Mucosa of gallbladder (tissue), 1 donor: ENCODE data around the gene TFB1M. TPM values are rescaled to one million over a fixed set of nuclear protein-coding genes. Genes with fewer than 3 reads are reported as not detected.
"Not testable (repeated sequence)": the region's sequence is repeated elsewhere in the genome, so short reads cannot be mapped to it uniquely, and the experiment has no call there.

ENCODE experiments used
- DNase-seq: peaks from one replicate; pipeline ENCODE4 v3.0.0-alpha.2; 2020; ENCODE audit warnings: low spot score
- total RNA-seq: library from RNA; stranded (reverse); gene quantifications from one replicate; pipeline ENCODE4 v1.2.1, GENCODE V29; 2021
- donor health status: DM: no; HTN: no; CAD: no.

Gene TFB1M
- total RNA-seq, 1 donor from 2014 or later = 17.6 TPM

- DNase-seq = no peak
These were observed 15.3 kb upstream of the TFB1M start for GRCh38 chr6:155329460-155330132.

GRCh38 chr6:155328539-155329459 is 14.5 kb upstream of the TFB1M start:
- DNase-seq = peak; percentile 89

- DNase-seq = no peak
These were observed 13.8 kb upstream of the TFB1M start for GRCh38 chr6:155328074-155328538.

- DNase-seq = peak; percentile 49
These were observed 13.2 kb upstream of the TFB1M start for GRCh38 chr6:155327326-155328073.

- no peak for DNase-seq
These were observed 11.6 kb upstream of the TFB1M start for GRCh38 chr6:155325700-155326516.

- no peak for DNase-seq
These were observed 10.7 kb upstream of the TFB1M start for GRCh38 chr6:155324993-155325392.

GRCh38 chr6:155324172-155324571 is 9.9 kb upstream of the TFB1M start:
- DNase-seq = no peak

- DNase-seq = no peak
These were observed 5.6 kb upstream of the TFB1M start for GRCh38 chr6:155319902-155320301.

GRCh38 chr6:155317186-155317585 is 2.9 kb upstream of the TFB1M start:
- no peak for DNase-seq

- DNase-seq = no peak
These were observed 2.1 kb upstream of the TFB1M start for GRCh38 chr6:155316419-155316818.

- no peak for DNase-seq
These were observed 1.2 kb upstream of the TFB1M start for GRCh38 chr6:155315516-155315871.

GRCh38 chr6:155314773-155315515 is 660 bp upstream of the TFB1M start:
- DNase-seq = peak; percentile 77

- DNase-seq = no peak
These were observed 637 bp downstream of the TFB1M start for GRCh38 chr6:155313602-155314091.

GRCh38 chr6:155312950-155313349 is 1.3 kb downstream of the TFB1M start:
- not testable (repeated sequence) for DNase-seq

GRCh38 chr6:155311583-155311982 is 2.7 kb downstream of the TFB1M start:
- DNase-seq = no peak

- peak; percentile 36 for DNase-seq
These were observed 3.2 kb downstream of the TFB1M start for GRCh38 chr6:155311086-155311485.

GRCh38 chr6:155310596-155310995 is 3.7 kb downstream of the TFB1M start:
- DNase-seq = no peak

- no peak for DNase-seq
These were observed 5.1 kb downstream of the TFB1M start for GRCh38 chr6:155309150-155309549.

- no peak for DNase-seq
These were observed 7.3 kb downstream of the TFB1M start for GRCh38 chr6:155306958-155307357.

- DNase-seq = no peak
These were observed 10.9 kb downstream of the TFB1M start for GRCh38 chr6:155303361-155303870.
